Smooth muscle cell (in vitro differentiated cells): ENCODE data around the gene VDAC2. TPM values are rescaled to one million over a fixed set of nuclear protein-coding genes. Genes with fewer than 3 reads are reported as not detected.

Experiments used
- DNase-seq: peaks from one replicate; lab custom pipeline; 2025; ENCODE audit not compliant: unreplicated experiment; lab: John Stamatoyannopoulos, UW
- H2AFZ ChIP-seq: fragments of 200-600 bp; sonication (generic); 2 replicates; pipeline ENCODE4 v1.6.0; 2016; ENCODE audit warnings: antibody characterized with exemption, low read depth, mild to moderate bottlenecking
- H3F3A ChIP-seq: fragments of 200-600 bp; sonication (generic); 2 replicates; pipeline ENCODE4 v1.6.0; 2017; ENCODE audit warnings: antibody characterized with exemption, low read depth
- H3K27ac ChIP-seq: fragments of 200-600 bp; sonication (generic); 2 replicates; pipeline ENCODE4 v1.5.1; 2016; ENCODE audit warnings: low read depth, mild to moderate bottlenecking
- H3K27me3 ChIP-seq: fragments of 200-600 bp; sonication (generic); 2 replicates; pipeline ENCODE4 v1.6.1; 2016; ENCODE audit warnings: low read depth, mild to moderate bottlenecking
- H3K36me3 ChIP-seq: fragments of 200-600 bp; sonication (generic); 2 replicates; pipeline ENCODE4 v1.5.1; 2016; ENCODE audit warnings: low read depth
- H3K4me1 ChIP-seq: fragments of 200-600 bp; sonication (generic); 2 replicates; pipeline ENCODE4 v1.5.1; 2016; ENCODE audit warnings: low read depth
- H3K4me2 ChIP-seq: fragments of 200-600 bp; sonication (generic); 2 replicates; pipeline ENCODE4 v1.6.0; 2016; ENCODE audit warnings: mild to moderate bottlenecking
- H3K4me3 ChIP-seq: fragments of 200-600 bp; sonication (generic); 2 replicates; pipeline ENCODE4 v1.5.1; 2016; ENCODE audit warnings: mild to moderate bottlenecking
- H3K79me2 ChIP-seq: fragments of 200-600 bp; sonication (generic); 2 replicates; pipeline ENCODE4 v1.6.0; 2016; ENCODE audit warnings: low read depth, mild to moderate bottlenecking
- H3K9ac ChIP-seq: fragments of 200-600 bp; sonication (generic); 2 replicates; pipeline ENCODE4 v1.6.0; 2016; ENCODE audit warnings: low read depth
- H3K9me3 ChIP-seq: fragments of 200-600 bp; sonication (generic); replicated peaks from 2 replicates; pipeline ENCODE4 v1.5.1; 2016; ENCODE audit warnings: low read depth
- H4K20me1 ChIP-seq: fragments of 200-600 bp; sonication (generic); 2 replicates; pipeline ENCODE4 v1.6.0; 2016; ENCODE audit warnings: low read depth
- WGBS: methylation state at CpG from one replicate; pipeline ENCODE4 v1.1.7; 2016; ENCODE audit warnings: low lambda C conversion rate; 5-methylcytosine and 5-hydroxymethylcytosine counted together
- polyA plus RNA-seq: library from polyadenylated mRNA; unstranded; fragments of >200 nt; fragmentation: Nextera tagmentation; extraction: Ambion mirVana; gene quantifications from 2 replicates; pipeline ENCODE4 v1.2.1, GENCODE V29; 2016
- total RNA-seq: library from RNA; depleted of rRNA; stranded (reverse); fragments of >200 nt; gene quantifications from 2 replicates; pipeline ENCODE4 v1.2.3, GENCODE V29; 2014
- TF ChIP-seq, protein P1 (sequence below): fragments of 200-600 bp; sonication (generic); IDR thresholded peaks from 2 replicates; pipeline ENCODE4 v1.5.1; 2017; ENCODE audit warnings: borderline replicate concordance, mild to moderate bottlenecking, antibody characterized with exemption; ENCODE audit not compliant: insufficient read depth, poor library complexity, severe bottlenecking

VDAC2 gene
- total and polyA plus RNA-seq, 2 experiments from 2014 or later, result 183 to 207 TPM

DNA sequence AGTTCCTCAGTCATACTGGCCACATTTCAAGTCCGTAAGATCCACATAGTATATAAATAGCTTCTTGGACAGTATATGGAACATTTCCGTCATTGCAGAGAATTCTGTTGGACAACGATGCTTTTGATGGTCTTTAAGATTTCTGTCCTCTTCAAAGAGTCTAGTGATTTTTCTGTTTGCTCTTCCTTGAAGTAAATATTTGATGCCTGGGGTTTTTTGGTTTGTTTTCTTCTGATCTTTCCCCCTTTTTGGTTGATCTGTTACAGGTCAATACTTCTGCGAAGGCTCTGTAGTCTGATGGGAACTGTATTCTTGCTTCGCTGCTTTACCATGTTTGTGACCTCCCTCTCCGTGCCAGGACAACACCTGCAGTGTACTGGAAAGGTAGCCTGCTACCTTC lies 42.3 kb upstream of the VDAC2 start:
- DNase-seq, result no peak
- Histone ChIP-seq H3K9ac (no peak overlapping the region), H3K36me3 (peaks cover 3% of the 10 kb centered on the region), H3F3A (no peaks in the 10 kb centered on the region), H3K4me1 (no peaks in the 10 kb centered on the region), H2AFZ (no peak overlapping the region), H4K20me1 (peaks cover 67% of the 10 kb centered on the region), H3K4me3 (no peak overlapping the region), H3K27me3 (no peaks in the 10 kb centered on the region), H3K9me3 (no peaks in the 10 kb centered on the region), H3K27ac (no peak overlapping the region), H3K79me2 (peaks cover 10% of the 10 kb centered on the region), H3K4me2 (no peak overlapping the region)
- 96% methylated on average over 6 of the region's 6 CpGs for WGBS
- TF ChIP-seq, protein P1, sequence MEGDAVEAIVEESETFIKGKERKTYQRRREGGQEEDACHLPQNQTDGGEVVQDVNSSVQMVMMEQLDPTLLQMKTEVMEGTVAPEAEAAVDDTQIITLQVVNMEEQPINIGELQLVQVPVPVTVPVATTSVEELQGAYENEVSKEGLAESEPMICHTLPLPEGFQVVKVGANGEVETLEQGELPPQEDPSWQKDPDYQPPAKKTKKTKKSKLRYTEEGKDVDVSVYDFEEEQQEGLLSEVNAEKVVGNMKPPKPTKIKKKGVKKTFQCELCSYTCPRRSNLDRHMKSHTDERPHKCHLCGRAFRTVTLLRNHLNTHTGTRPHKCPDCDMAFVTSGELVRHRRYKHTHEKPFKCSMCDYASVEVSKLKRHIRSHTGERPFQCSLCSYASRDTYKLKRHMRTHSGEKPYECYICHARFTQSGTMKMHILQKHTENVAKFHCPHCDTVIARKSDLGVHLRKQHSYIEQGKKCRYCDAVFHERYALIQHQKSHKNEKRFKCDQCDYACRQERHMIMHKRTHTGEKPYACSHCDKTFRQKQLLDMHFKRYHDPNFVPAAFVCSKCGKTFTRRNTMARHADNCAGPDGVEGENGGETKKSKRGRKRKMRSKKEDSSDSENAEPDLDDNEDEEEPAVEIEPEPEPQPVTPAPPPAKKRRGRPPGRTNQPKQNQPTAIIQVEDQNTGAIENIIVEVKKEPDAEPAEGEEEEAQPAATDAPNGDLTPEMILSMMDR, result no peak

DNA sequence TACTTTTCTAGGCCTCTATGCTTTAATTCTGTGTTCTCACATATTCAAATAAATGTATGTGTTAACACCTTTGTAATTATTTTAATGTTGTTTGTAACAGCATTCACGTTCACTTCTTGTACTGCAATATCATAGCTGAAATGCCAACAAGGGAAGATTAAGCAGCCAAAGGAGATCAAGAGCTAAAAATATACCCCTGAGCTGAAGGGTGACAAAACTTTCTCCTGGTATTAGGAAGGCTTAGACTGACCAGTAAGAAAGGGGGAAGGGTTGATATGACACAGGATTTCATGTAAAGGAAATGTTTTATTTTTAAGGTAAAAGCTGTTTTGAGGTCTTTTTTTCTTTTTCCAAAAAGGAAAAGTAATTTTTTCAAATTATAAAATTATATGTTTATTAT lies 40.4 kb upstream of the VDAC2 start:
- Histone ChIP-seq H3K4me1 (no peaks in the 10 kb centered on the region), H3K27me3 (no peaks in the 10 kb centered on the region), H3K4me2 (no peak overlapping the region), H3K79me2 (peaks cover 14% of the 10 kb centered on the region), H2AFZ (no peak overlapping the region), H3K9me3 (no peaks in the 10 kb centered on the region), H3K4me3 (no peak overlapping the region), H4K20me1 (peaks cover 59% of the 10 kb centered on the region), H3K36me3 (peaks cover 3% of the 10 kb centered on the region), H3K27ac (no peak overlapping the region), H3K9ac (no peak overlapping the region), H3F3A (no peaks in the 10 kb centered on the region)
- WGBS, result 61% methylated on average over 1 of the region's 1 CpG
- no peak for DNase-seq
- TF ChIP-seq, protein P1, result no peak

DNA sequence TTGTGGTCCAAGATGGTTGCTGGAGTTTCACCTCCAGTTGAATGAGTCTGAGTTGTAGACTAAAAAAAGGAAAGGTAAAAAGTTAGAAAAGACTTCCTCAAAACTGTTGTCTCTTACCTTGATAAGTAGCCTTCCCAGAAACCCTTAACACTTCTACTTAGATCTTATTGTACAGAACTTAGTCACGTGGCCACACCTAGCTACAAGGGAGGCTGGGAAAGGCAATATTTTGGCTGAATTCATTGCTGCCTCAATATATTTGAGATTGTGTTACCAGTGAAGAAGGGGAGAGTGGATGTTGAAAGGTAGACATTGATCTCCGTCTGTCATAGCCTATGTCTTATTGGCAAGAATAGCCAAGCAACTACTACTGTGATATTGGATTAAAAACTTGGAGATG lies 35.5 kb upstream of the VDAC2 start:
- TF ChIP-seq, protein P1, result no peak
- no peak overlapping the region for H3K4me2 ChIP-seq
- DNase-seq, result no peak
- no peaks in the 10 kb centered on the region for H3K9me3 ChIP-seq
- no peaks in the 10 kb centered on the region for H3K4me1 ChIP-seq
- H2AFZ ChIP-seq, result no peak overlapping the region
- peaks cover 3% of the 10 kb centered on the region for H3K36me3 ChIP-seq
- peaks cover 48% of the 10 kb centered on the region for H4K20me1 ChIP-seq
- WGBS, result 96% methylated on average over 2 of the region's 2 CpGs
- no peak overlapping the region for H3K9ac ChIP-seq
- H3K27me3 ChIP-seq, result no peaks in the 10 kb centered on the region
- no peak overlapping the region for H3K4me3 ChIP-seq
- peaks cover 11% of the 10 kb centered on the region for H3F3A ChIP-seq
- H3K27ac ChIP-seq, result no peak overlapping the region
- H3K79me2 ChIP-seq, result peaks cover 4% of the 10 kb centered on the region

DNA sequence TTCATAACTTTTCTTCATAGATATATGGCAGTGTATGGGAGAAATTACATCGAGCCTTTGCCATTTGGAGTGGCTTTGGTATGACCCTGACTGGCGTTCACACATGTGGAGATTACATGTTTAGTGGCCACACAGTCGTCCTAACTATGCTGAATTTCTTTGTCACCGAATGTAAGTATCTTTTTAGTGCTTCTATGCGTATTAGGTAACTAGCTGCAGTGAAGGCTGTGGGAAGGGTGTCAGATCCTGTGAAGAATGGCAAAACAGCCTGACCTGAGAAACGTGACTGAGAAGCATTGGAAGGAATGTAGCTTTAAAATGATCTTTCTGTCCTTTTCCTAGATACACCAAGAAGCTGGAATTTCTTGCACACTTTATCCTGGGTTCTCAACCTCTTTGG lies 34.5 kb upstream of the VDAC2 start:
- no peak overlapping the region for H3K9ac ChIP-seq
- 95% methylated on average over 6 of the region's 6 CpGs for WGBS
- no peaks in the 10 kb centered on the region for H3K9me3 ChIP-seq
- H2AFZ ChIP-seq, result no peak overlapping the region
- no peak overlapping the region for H3K4me2 ChIP-seq
- H3K27ac ChIP-seq, result no peak overlapping the region
- peaks cover 48% of the 10 kb centered on the region for H4K20me1 ChIP-seq
- DNase-seq, result no peak
- H3K4me1 ChIP-seq, result no peaks in the 10 kb centered on the region
- peaks cover 4% of the 10 kb centered on the region for H3K79me2 ChIP-seq
- no peak overlapping the region for H3K4me3 ChIP-seq
- TF ChIP-seq, protein P1, result no peak
- H3K27me3 ChIP-seq, result no peaks in the 10 kb centered on the region
- H3K36me3 ChIP-seq, result peaks cover 3% of the 10 kb centered on the region
- peaks cover 12% of the 10 kb centered on the region for H3F3A ChIP-seq
